Mesenchymal stem cell (in vitro differentiated cells and primary cell): Measurements from ENCODE around the gene CDPF1.

Experiments
- DNase-seq: peaks from one replicate; pipeline ENCODE4 v3.0.0-alpha.2; 2013
- H2AFZ ChIP-seq: one replicate; pipeline ENCODE4 v1.6.1; 2013; ENCODE audit warnings: low read depth, mild to moderate bottlenecking, control low read depth, inconsistent platforms, low read length, moderate library complexity
- H2AK5ac ChIP-seq: 2 replicates; pipeline ENCODE4 v1.6.1; 2013; ENCODE audit warnings: low read length, moderate library complexity, mild to moderate bottlenecking, inconsistent platforms; ENCODE audit not compliant: severe bottlenecking
- H2BK120ac ChIP-seq: one replicate; pipeline ENCODE4 v1.6.1; 2013; ENCODE audit warnings: low read depth, mild to moderate bottlenecking, inconsistent platforms, low read length, moderate library complexity
- H2BK12ac ChIP-seq, 2 experiments: one replicate each; pipeline ENCODE4 v1.6.1; 2013; ENCODE audit warnings: inconsistent platforms in 2 of 2, low read length in 2 of 2, mild to moderate bottlenecking in 2 of 2, moderate library complexity in 2 of 2, control low read depth in 1 of 2
- H2BK15ac ChIP-seq: one replicate; pipeline ENCODE4 v1.6.1; 2013; ENCODE audit warnings: mild to moderate bottlenecking, low read depth, inconsistent platforms; ENCODE audit not compliant: poor library complexity, severe bottlenecking
- H2BK5ac ChIP-seq: 2 replicates; pipeline ENCODE4 v1.6.1; 2013; ENCODE audit warnings: low read depth, mild to moderate bottlenecking, low read length, control low read depth, inconsistent platforms; ENCODE audit not compliant: poor library complexity, severe bottlenecking
- H3K14ac ChIP-seq, 2 experiments: one replicate each; pipeline ENCODE4 v1.6.1; 2013; ENCODE audit warnings: inconsistent platforms in 2 of 2, low read length in 2 of 2, control low read depth in 1 of 2, mild to moderate bottlenecking in 1 of 2, moderate library complexity in 1 of 2
- H3K18ac ChIP-seq, 2 experiments: one replicate each; pipeline ENCODE4 v1.6.1; 2013; ENCODE audit warnings: inconsistent platforms in 2 of 2, low read length in 2 of 2, control low read depth in 1 of 2, low read depth in 1 of 2, mild to moderate bottlenecking in 1 of 2
- H3K23ac ChIP-seq, 2 experiments: one replicate each; pipeline ENCODE4 v1.6.1; 2013; ENCODE audit warnings: inconsistent platforms in 2 of 2, low read length in 2 of 2, mild to moderate bottlenecking in 2 of 2, moderate library complexity in 2 of 2, control low read depth in 1 of 2
- H3K27ac ChIP-seq: 2 replicates; pipeline ENCODE4 v1.5.1; 2013; ENCODE audit warnings: mild to moderate bottlenecking, moderate library complexity, low read length, control low read depth, inconsistent platforms; ENCODE audit not compliant: poor library complexity, severe bottlenecking
- H3K27me3 ChIP-seq, 2 experiments: 2 replicates each; pipeline versions ENCODE4 v1.6.1 to v1.7.0; 2013; ENCODE audit warnings: low read length in 2 of 2, mild to moderate bottlenecking in 2 of 2, moderate library complexity in 2 of 2, control low read depth in 1 of 2, inconsistent platforms in 1 of 2; ENCODE audit not compliant: control insufficient read depth in 1 of 2, insufficient read depth in 1 of 2
- H3K36me3 ChIP-seq, 2 experiments: 2 replicates each; pipeline versions ENCODE4 v1.6.1 to v1.7.0; 2013; ENCODE audit warnings: low read length in 2 of 2, control low read depth in 1 of 2, inconsistent platforms in 1 of 2, low read depth in 1 of 2, mild to moderate bottlenecking in 1 of 2; ENCODE audit not compliant: insufficient read depth in 2 of 2, control insufficient read depth in 1 of 2
- H3K4ac ChIP-seq, 2 experiments: one replicate each; pipeline ENCODE4 v1.6.1; 2013; ENCODE audit warnings: inconsistent platforms in 2 of 2, low read length in 2 of 2, mild to moderate bottlenecking in 2 of 2, moderate library complexity in 2 of 2, control low read depth in 1 of 2, low read depth in 1 of 2
- H3K4me1 ChIP-seq: 2 replicates; pipeline ENCODE4 v1.6.1; 2013; ENCODE audit warnings: low read depth, low read length, control low read depth; ENCODE audit not compliant: control insufficient read depth, insufficient read depth
- H3K4me2 ChIP-seq: 2 replicates; pipeline ENCODE4 v1.6.1; 2013; ENCODE audit warnings: low read length, mild to moderate bottlenecking, inconsistent platforms; ENCODE audit not compliant: poor library complexity, severe bottlenecking
- H3K4me3 ChIP-seq, 2 experiments: 2 replicates each; pipeline versions ENCODE4 v1.5.1 to v1.7.0; 2013; ENCODE audit warnings: low read length in 2 of 2, mild to moderate bottlenecking in 2 of 2, control low read depth in 1 of 2, low read depth in 1 of 2; ENCODE audit not compliant: insufficient read depth in 1 of 2
- H3K79me1 ChIP-seq: replicated peaks from 2 replicates; pipeline ENCODE4 v1.6.1; 2013; ENCODE audit warnings: mild to moderate bottlenecking, control low read depth, low read length, inconsistent platforms; ENCODE audit not compliant: poor library complexity, severe bottlenecking
- H3K9ac ChIP-seq: 2 replicates; pipeline ENCODE4 v1.7.0; 2013; ENCODE audit warnings: mild to moderate bottlenecking, low read length, moderate library complexity
- H3K9me3 ChIP-seq: 2 replicates; pipeline ENCODE4 v1.7.0; 2013; ENCODE audit warnings: mild to moderate bottlenecking, low read length; ENCODE audit not compliant: control insufficient read depth
- H4K8ac ChIP-seq: one replicate; pipeline ENCODE4 v1.6.1; 2013; ENCODE audit warnings: inconsistent platforms, mild to moderate bottlenecking, low read length, moderate library complexity
- H4K91ac ChIP-seq: one replicate; pipeline ENCODE4 v1.6.1; 2013; ENCODE audit warnings: mild to moderate bottlenecking, low read length, inconsistent platforms
- WGBS: methylation state at CpG from one replicate; pipeline ENCODE4 v1.1.7; 2013; ENCODE audit warnings: mixed read lengths; 5-methylcytosine and 5-hydroxymethylcytosine counted together

CDPF1 gene

GRCh38 chr22:46296257-46297150 lies 46.4 kb upstream of the CDPF1 start, which contains the start of gene GTSE1:
GTSE1 (plus strand) TSS chr22:46296870; CDS start chr22:46297401, 531 bp downstream.
- 1% methylated on average over 74 of the region's 76 CpGs for WGBS
- no peaks in the 10 kb centered on the region for H3K27me3 ChIP-seq
- H3K18ac ChIP-seq = peak within 1 kb of the TSS; percentile 34 to 68
- H2AFZ ChIP-seq = peak within 1 kb of the TSS; percentile 70
- peak within 1 kb of the TSS; percentile 85 for H4K91ac ChIP-seq
- H3K23ac ChIP-seq = peak within 1 kb of the TSS in 1 of 2 experiments; percentile 75
- peak within 1 kb of the TSS; percentile 80 to 91 for H3K4me3 ChIP-seq
- no peak within 1 kb of the TSS for H2BK15ac ChIP-seq
- H3K4me2 ChIP-seq = peak within 1 kb of the TSS; percentile 98
- H2AK5ac ChIP-seq = peak within 1 kb of the TSS; percentile 87
- peak within 1 kb of the TSS in 1 of 2 experiments; percentile 48 for H3K14ac ChIP-seq
- H4K8ac ChIP-seq = peak within 1 kb of the TSS; percentile 98
- H3K9ac ChIP-seq = peak within 1 kb of the TSS; percentile 95
- peak; percentile 96 for DNase-seq
- peaks cover 4% of the 10 kb centered on the region for H3K9me3 ChIP-seq
- H2BK120ac ChIP-seq = peak within 1 kb of the TSS; percentile 51
- peaks cover 38% of the 10 kb centered on the region for H3K79me1 ChIP-seq
- H3K4ac ChIP-seq = peak within 1 kb of the TSS; percentile 42 to 86
- H3K27ac ChIP-seq = peak within 1 kb of the TSS; percentile 56
- peak within 1 kb of the TSS in 1 of 2 experiments; percentile 50 for H2BK12ac ChIP-seq
- peaks cover 18 to 26% of the 10 kb centered on the region in 2 experiments for H3K36me3 ChIP-seq
- H3K4me1 ChIP-seq = peaks cover 17% of the 10 kb centered on the region
- H2BK5ac ChIP-seq = no peak within 1 kb of the TSS

- Histone ChIP-seq H3K27ac (no peak overlapping the region), H3K4me3 (peak overlapping the region in 1 of 2 experiments; percentile 91), H3K79me1 (peaks cover 30% of the 10 kb centered on the region), H3K9me3 (peaks cover 4% of the 10 kb centered on the region), H2BK120ac (no peak overlapping the region), H3K4me2 (no peak overlapping the region), H2BK15ac (no peak overlapping the region), H3K18ac (peak overlapping the region in 1 of 2 experiments; percentile 34), H3K14ac (no peak overlapping the region), H3K27me3 (no peaks in the 10 kb centered on the region), H3K23ac (no peak overlapping the region), H2BK5ac (no peak overlapping the region), H2AFZ (no peak overlapping the region), H3K4me1 (peaks cover 16% of the 10 kb centered on the region), H3K9ac (peak overlapping the region; percentile 95), H2BK12ac (peak overlapping the region in 1 of 2 experiments; percentile 50), H3K4ac (peak overlapping the region; percentile 42 to 52), H2AK5ac (peak overlapping the region; percentile 87), H3K36me3 (peaks cover 21 to 33% of the 10 kb centered on the region in 2 experiments), H4K8ac (peak overlapping the region; percentile 98), H4K91ac (peak overlapping the region; percentile 85)
- no peak for DNase-seq
- WGBS = 85% methylated on average over 4 of the region's 4 CpGs
Observed at GRCh38 chr22:46295277-46295971, 45.3 kb upstream of the CDPF1 start.

- Histone ChIP-seq H3K36me3 (peaks cover 24 to 38% of the 10 kb centered on the region in 2 experiments), H4K91ac (peak overlapping the region; percentile 40), H3K4me2 (no peak overlapping the region), H3K18ac (no peak overlapping the region), H2AK5ac (peak overlapping the region; percentile 15), H3K4me1 (peaks cover 16% of the 10 kb centered on the region), H3K79me1 (peaks cover 28% of the 10 kb centered on the region), H3K23ac (no peak overlapping the region), H2AFZ (no peak overlapping the region), H3K27ac (no peak overlapping the region), H3K9ac (no peak overlapping the region), H2BK12ac (no peak overlapping the region), H3K9me3 (peaks cover 4% of the 10 kb centered on the region), H2BK15ac (no peak overlapping the region), H4K8ac (no peak overlapping the region), H3K4ac (peak overlapping the region in 1 of 2 experiments; percentile 61), H3K4me3 (no peak overlapping the region), H2BK120ac (no peak overlapping the region), H3K27me3 (no peaks in the 10 kb centered on the region), H2BK5ac (no peak overlapping the region), H3K14ac (no peak overlapping the region)
- 97% methylated on average over 2 of the region's 2 CpGs for WGBS
- DNase-seq = no peak
Observed at GRCh38 chr22:46294784-46295183, 44.7 kb upstream of the CDPF1 start.
